Measurements from ENCODE around the gene INO80D.
"Not testable (repeated sequence)": the region's sequence is repeated elsewhere in the genome, so short reads cannot be mapped to it uniquely, and the experiment has no call there.

The INO80D gene

GRCh38 chr2:206098872-206099271, 12.9 kb upstream of the INO80D start:
- not testable (repeated sequence) for H3K23ac ChIP-seq (ENCODE audit: low read length); H3K18ac ChIP-seq (ENCODE audit: low read length); H2BK120ac ChIP-seq (ENCODE audit: low read depth, low read length); H3K79me1 ChIP-seq (ENCODE audit: low read length); H3K4me3 ChIP-seq (ENCODE audit: low read length); H4K5ac ChIP-seq (ENCODE audit: low read length); H3K79me2 ChIP-seq (ENCODE audit: control insufficient read depth, insufficient read depth, low read length); H3K4ac ChIP-seq (ENCODE audit: low read depth, low read length); H2BK15ac ChIP-seq (replicated peaks; ENCODE audit: low read depth); H3K27me3 ChIP-seq (ENCODE audit: insufficient read depth, low read length, poor library complexity); H2BK5ac ChIP-seq (ENCODE audit: low read length); H3K36me3 ChIP-seq (ENCODE audit: control insufficient read depth, insufficient read depth, low read length); H4K8ac ChIP-seq (ENCODE audit: low read depth, low read length); H2AK5ac ChIP-seq (ENCODE audit: low read length); H3K4me1 ChIP-seq (ENCODE audit: control insufficient read depth, low read depth, low read length); H3K4me2 ChIP-seq (ENCODE audit: low read length); H3K9ac ChIP-seq (ENCODE audit: low read length); DNase-seq; H3K56ac ChIP-seq (ENCODE audit: low read length); H3K27ac ChIP-seq (ENCODE audit: low read depth, low read length)
- no CpG with 5 or more reads among the region's 19 CpGs for WGBS (ENCODE audit: extremely low coverage, insufficient coverage, low lambda C conversion rate)

GRCh38 chr2:206098471-206098870, 12.5 kb upstream of the INO80D start:
- H3K27ac ChIP-seq (ENCODE audit: low read depth, low read length), result no peak overlapping the region
- no peak overlapping the region for H3K4me2 ChIP-seq (ENCODE audit: low read length)
- no peak overlapping the region for H2BK15ac ChIP-seq (replicated peaks; ENCODE audit: low read depth)
- no peak overlapping the region for H3K4me3 ChIP-seq (ENCODE audit: low read length)
- H3K27me3 ChIP-seq (ENCODE audit: insufficient read depth, low read length, poor library complexity), result no peaks in the 10 kb centered on the region
- H4K5ac ChIP-seq (ENCODE audit: low read length), result no peak overlapping the region
- no peak overlapping the region for H2BK120ac ChIP-seq (ENCODE audit: low read depth, low read length)
- no peak overlapping the region for H2AK5ac ChIP-seq (ENCODE audit: low read length)
- no peak overlapping the region for H3K9ac ChIP-seq (ENCODE audit: low read length)
- H3K79me1 ChIP-seq (ENCODE audit: low read length), result no peaks in the 10 kb centered on the region
- no peak overlapping the region for H3K18ac ChIP-seq (ENCODE audit: low read length)
- no peaks in the 10 kb centered on the region for H3K4me1 ChIP-seq (ENCODE audit: control insufficient read depth, low read depth, low read length)
- no peak overlapping the region for H3K23ac ChIP-seq (ENCODE audit: low read length)
- no peak overlapping the region for H3K4ac ChIP-seq (ENCODE audit: low read depth, low read length)
- no peak overlapping the region for H3K56ac ChIP-seq (ENCODE audit: low read length)
- no peaks in the 10 kb centered on the region for H3K36me3 ChIP-seq (ENCODE audit: control insufficient read depth, insufficient read depth, low read length)
- no CpG with 5 or more reads among the region's 9 CpGs for WGBS (ENCODE audit: extremely low coverage, insufficient coverage, low lambda C conversion rate)
- no peak for DNase-seq
- H2BK5ac ChIP-seq (ENCODE audit: low read length), result no peak overlapping the region
- no peaks in the 10 kb centered on the region for H3K79me2 ChIP-seq (ENCODE audit: control insufficient read depth, insufficient read depth, low read length)
- H4K8ac ChIP-seq (ENCODE audit: low read depth, low read length), result no peak overlapping the region

- H3K23ac ChIP-seq (ENCODE audit: low read length), result no peak overlapping the region
- no peaks in the 10 kb centered on the region for H3K4me1 ChIP-seq (ENCODE audit: control insufficient read depth, low read depth, low read length)
- WGBS (ENCODE audit: extremely low coverage, insufficient coverage, low lambda C conversion rate), result no CpG with 5 or more reads among the region's 2 CpGs
- no peaks in the 10 kb centered on the region for H3K79me1 ChIP-seq (ENCODE audit: low read length)
- no peak overlapping the region for H3K56ac ChIP-seq (ENCODE audit: low read length)
- no peaks in the 10 kb centered on the region for H3K36me3 ChIP-seq (ENCODE audit: control insufficient read depth, insufficient read depth, low read length)
- H3K4me2 ChIP-seq (ENCODE audit: low read length), result no peak overlapping the region
- H4K5ac ChIP-seq (ENCODE audit: low read length), result no peak overlapping the region
- no peaks in the 10 kb centered on the region for H3K27me3 ChIP-seq (ENCODE audit: insufficient read depth, low read length, poor library complexity)
- H3K27ac ChIP-seq (ENCODE audit: low read depth, low read length), result no peak overlapping the region
- no peak overlapping the region for H3K4ac ChIP-seq (ENCODE audit: low read depth, low read length)
- no peak overlapping the region for H2BK5ac ChIP-seq (ENCODE audit: low read length)
- H3K18ac ChIP-seq (ENCODE audit: low read length), result no peak overlapping the region
- no peak overlapping the region for H3K9ac ChIP-seq (ENCODE audit: low read length)
- H4K8ac ChIP-seq (ENCODE audit: low read depth, low read length), result no peak overlapping the region
- no peaks in the 10 kb centered on the region for H3K79me2 ChIP-seq (ENCODE audit: control insufficient read depth, insufficient read depth, low read length)
- H2AK5ac ChIP-seq (ENCODE audit: low read length), result no peak overlapping the region
- no peak overlapping the region for H2BK120ac ChIP-seq (ENCODE audit: low read depth, low read length)
- H3K4me3 ChIP-seq (ENCODE audit: low read length), result no peak overlapping the region
- no peak overlapping the region for H2BK15ac ChIP-seq (replicated peaks; ENCODE audit: low read depth)
- DNase-seq, result peak; percentile 41
Measured at GRCh38 chr2:206096876-206097275, 10.9 kb upstream of the INO80D start.

GRCh38 chr2:206095536-206096332, 9.8 kb upstream of the INO80D start:
- Histone ChIP-seq H3K4me1 (ENCODE audit: control insufficient read depth, low read depth, low read length) (no peaks in the 10 kb centered on the region), H4K5ac (ENCODE audit: low read length) (no peak overlapping the region), H3K36me3 (ENCODE audit: control insufficient read depth, insufficient read depth, low read length) (no peaks in the 10 kb centered on the region), H3K9ac (ENCODE audit: low read length) (no peak overlapping the region), H3K23ac (ENCODE audit: low read length) (no peak overlapping the region), H2AK5ac (ENCODE audit: low read length) (no peak overlapping the region), H2BK5ac (ENCODE audit: low read length) (no peak overlapping the region), H3K79me1 (ENCODE audit: low read length) (no peaks in the 10 kb centered on the region), H3K56ac (ENCODE audit: low read length) (no peak overlapping the region), H3K18ac (ENCODE audit: low read length) (no peak overlapping the region), H3K4ac (ENCODE audit: low read depth, low read length) (no peak overlapping the region), H3K27me3 (ENCODE audit: insufficient read depth, low read length, poor library complexity) (no peaks in the 10 kb centered on the region), H3K4me3 (ENCODE audit: low read length) (no peak overlapping the region), H4K8ac (ENCODE audit: low read depth, low read length) (no peak overlapping the region), H3K79me2 (ENCODE audit: control insufficient read depth, insufficient read depth, low read length) (no peaks in the 10 kb centered on the region), H2BK120ac (ENCODE audit: low read depth, low read length) (no peak overlapping the region), H3K4me2 (ENCODE audit: low read length) (no peak overlapping the region), H2BK15ac (replicated peaks; ENCODE audit: low read depth) (no peak overlapping the region), H3K27ac (ENCODE audit: low read depth, low read length) (no peak overlapping the region)
- no peak for DNase-seq
- WGBS (ENCODE audit: extremely low coverage, insufficient coverage, low lambda C conversion rate), result no CpG with 5 or more reads among the region's 3 CpGs

GRCh38 chr2:206092297-206092696, 6.3 kb upstream of the INO80D start:
- Histone ChIP-seq H2BK5ac (ENCODE audit: low read length) (no peak overlapping the region), H3K4ac (ENCODE audit: low read depth, low read length) (no peak overlapping the region), H3K9ac (ENCODE audit: low read length) (no peak overlapping the region), H3K56ac (ENCODE audit: low read length) (no peak overlapping the region), H3K79me2 (ENCODE audit: control insufficient read depth, insufficient read depth, low read length) (peaks cover 5% of the 10 kb centered on the region), H3K27ac (ENCODE audit: low read depth, low read length) (no peak overlapping the region), H3K4me1 (ENCODE audit: control insufficient read depth, low read depth, low read length) (no peaks in the 10 kb centered on the region), H3K27me3 (ENCODE audit: insufficient read depth, low read length, poor library complexity) (no peaks in the 10 kb centered on the region), H2BK120ac (ENCODE audit: low read depth, low read length) (no peak overlapping the region), H2AK5ac (ENCODE audit: low read length) (no peak overlapping the region), H3K36me3 (ENCODE audit: control insufficient read depth, insufficient read depth, low read length) (no peaks in the 10 kb centered on the region), H4K8ac (ENCODE audit: low read depth, low read length) (no peak overlapping the region), H3K18ac (ENCODE audit: low read length) (no peak overlapping the region), H3K4me3 (ENCODE audit: low read length) (no peak overlapping the region), H3K79me1 (ENCODE audit: low read length) (no peaks in the 10 kb centered on the region), H3K4me2 (ENCODE audit: low read length) (no peak overlapping the region), H3K23ac (ENCODE audit: low read length) (no peak overlapping the region), H4K5ac (ENCODE audit: low read length) (no peak overlapping the region), H2BK15ac (replicated peaks; ENCODE audit: low read depth) (no peak overlapping the region)
- WGBS (ENCODE audit: extremely low coverage, insufficient coverage, low lambda C conversion rate), result no CpG with 5 or more reads among the region's 2 CpGs
- peak; percentile 13 for DNase-seq

- H3K56ac ChIP-seq (ENCODE audit: low read length), result no peak overlapping the region
- no peak overlapping the region for H3K4me3 ChIP-seq (ENCODE audit: low read length)
- no peak overlapping the region for H2AK5ac ChIP-seq (ENCODE audit: low read length)
Measured at GRCh38 chr2:206088248-206088647, 2.3 kb upstream of the INO80D start.

More at GRCh38 chr2:206088248-206088647, 2.3 kb upstream of the INO80D start:
- Histone ChIP-seq H3K4me2 (ENCODE audit: low read length) (no peak overlapping the region), H3K18ac (ENCODE audit: low read length) (no peak overlapping the region), H3K27me3 (ENCODE audit: insufficient read depth, low read length, poor library complexity) (no peaks in the 10 kb centered on the region), H3K27ac (ENCODE audit: low read depth, low read length) (no peak overlapping the region), H4K5ac (ENCODE audit: low read length) (no peak overlapping the region), H3K79me1 (ENCODE audit: low read length) (no peaks in the 10 kb centered on the region), H3K4me1 (ENCODE audit: control insufficient read depth, low read depth, low read length) (no peaks in the 10 kb centered on the region), H2BK5ac (ENCODE audit: low read length) (no peak overlapping the region), H3K79me2 (ENCODE audit: control insufficient read depth, insufficient read depth, low read length) (peaks cover 8% of the 10 kb centered on the region), H4K8ac (ENCODE audit: low read depth, low read length) (no peak overlapping the region), H2BK120ac (ENCODE audit: low read depth, low read length) (no peak overlapping the region), H3K9ac (ENCODE audit: low read length) (no peak overlapping the region), H2BK15ac (replicated peaks; ENCODE audit: low read depth) (no peak overlapping the region), H3K36me3 (ENCODE audit: control insufficient read depth, insufficient read depth, low read length) (no peaks in the 10 kb centered on the region), H3K4ac (ENCODE audit: low read depth, low read length) (no peak overlapping the region), H3K23ac (ENCODE audit: low read length) (no peak overlapping the region)
- no peak for DNase-seq
